ENCODE results near the gene CHPT1.

DNA sequence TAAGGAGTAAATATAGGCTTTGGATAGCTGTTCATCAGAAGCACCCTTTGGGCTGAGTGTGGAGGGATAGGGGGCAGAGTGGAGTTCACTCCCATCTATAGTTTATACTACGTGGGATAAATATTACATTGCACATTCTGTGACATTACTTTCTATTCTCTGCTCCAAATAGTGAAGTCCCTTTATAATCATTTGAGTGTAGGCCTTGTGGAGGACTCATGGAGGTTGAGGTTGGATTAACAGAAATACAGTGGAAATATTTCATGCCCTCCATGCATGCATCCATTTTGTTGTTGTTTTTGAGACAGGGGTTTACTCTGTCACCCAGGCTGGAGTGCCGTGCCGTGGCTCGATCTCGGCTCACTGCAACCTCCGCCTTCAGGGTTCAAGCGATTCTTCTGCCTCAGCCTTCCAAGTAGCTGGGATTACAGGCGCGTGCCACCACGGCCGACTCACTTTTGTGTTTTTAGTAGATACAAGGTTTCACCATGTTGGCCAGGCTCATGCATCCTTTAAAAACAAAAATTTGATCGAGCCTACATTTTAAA is 1.4 kb downstream of the CHPT1 start:
- TF ChIP-seq SP1 (IDR thresholded peaks at IDR 0.05), result no peak
- TF ChIP-seq L3MBTL2 (conservative IDR thresholded peaks at IDR 0.05), result no peak
- no peak for TF ChIP-seq FOXK2 (IDR thresholded peaks at IDR 0.05)
- TF ChIP-seq FOXA1 (IDR thresholded peaks at IDR 0.05), result no peak
- TF ChIP-seq LEF1 (IDR thresholded peaks at IDR 0.05; ENCODE audit: borderline replicate concordance), result no peak
- TF ChIP-seq TARDBP (IDR thresholded peaks at IDR 0.05), result no peak
- TF ChIP-seq, protein P1, sequence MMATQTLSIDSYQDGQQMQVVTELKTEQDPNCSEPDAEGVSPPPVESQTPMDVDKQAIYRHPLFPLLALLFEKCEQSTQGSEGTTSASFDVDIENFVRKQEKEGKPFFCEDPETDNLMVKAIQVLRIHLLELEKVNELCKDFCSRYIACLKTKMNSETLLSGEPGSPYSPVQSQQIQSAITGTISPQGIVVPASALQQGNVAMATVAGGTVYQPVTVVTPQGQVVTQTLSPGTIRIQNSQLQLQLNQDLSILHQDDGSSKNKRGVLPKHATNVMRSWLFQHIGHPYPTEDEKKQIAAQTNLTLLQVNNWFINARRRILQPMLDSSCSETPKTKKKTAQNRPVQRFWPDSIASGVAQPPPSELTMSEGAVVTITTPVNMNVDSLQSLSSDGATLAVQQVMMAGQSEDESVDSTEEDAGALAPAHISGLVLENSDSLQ (IDR thresholded peaks at IDR 0.05), result no peak
- no peak for TF ChIP-seq FOXM1 (IDR thresholded peaks at IDR 0.05; ENCODE audit: borderline replicate concordance)
- TF ChIP-seq BHLHE40 (IDR thresholded peaks at IDR 0.05; ENCODE audit: borderline replicate concordance), result no peak
- TF ChIP-seq HDGF (IDR thresholded peaks at IDR 0.05; ENCODE audit: borderline replicate concordance), result no peak
- TF ChIP-seq NFRKB (IDR thresholded peaks at IDR 0.05), result no peak
- TF ChIP-seq SUZ12 (IDR thresholded peaks at IDR 0.05), result no peak
